ENCODE measurements around the gene PHACTR1.

- TF ChIP-seq DNMT1 (IDR thresholded peaks at IDR 0.05): no peak
- TF ChIP-seq CTCF (IDR thresholded peaks at IDR 0.05 in 2 of 3, conservative IDR thresholded peaks at IDR 0.05 in 1 of 3; ENCODE audit: insufficient read depth in 2 of 3, low read depth in 1 of 3, low read length in 3 of 3): no peak
- no peak for TF ChIP-seq ZNF780A (CRISPR knock-in tag; IDR thresholded peaks at IDR 0.05)
- TF ChIP-seq EZH2 (IDR thresholded peaks at IDR 0.05; ENCODE audit: borderline replicate concordance, low read depth, low read length): no peak
- no peak for TF ChIP-seq HDAC2 (IDR thresholded peaks at IDR 0.05)
- no peak for TF ChIP-seq ZNF445 (CRISPR knock-in tag; IDR thresholded peaks at IDR 0.05; ENCODE audit: low read depth)
- no peak for TF ChIP-seq MAX (CRISPR knock-in tag; IDR thresholded peaks at IDR 0.05)
- no peak for TF ChIP-seq ID3 (CRISPR knock-in tag; IDR thresholded peaks at IDR 0.05)
- TF ChIP-seq ID3 (tag; IDR thresholded peaks at IDR 0.05): no peak
- no peak for TF ChIP-seq FOXJ3 (CRISPR knock-in tag; IDR thresholded peaks at IDR 0.05)
- TF ChIP-seq RFX5 (IDR thresholded peaks at IDR 0.05; ENCODE audit: low read depth, low read length): no peak
- TF ChIP-seq ESRRA (IDR thresholded peaks at IDR 0.05; ENCODE audit: borderline replicate concordance, low read depth): no peak
These were observed 430.8 kb downstream of the PHACTR1 start for GRCh38 chr6:13147376-13147775.
